Frontal cortex (tissue), 4 donors: ENCODE data around the gene PABPC1L. TPM values are rescaled to one million over a fixed set of nuclear protein-coding genes. Genes with fewer than 3 reads are reported as not detected.
"Not testable (repeated sequence)": the region's sequence is repeated elsewhere in the genome, so short reads cannot be mapped to it uniquely, and the experiment has no call there.

Experiments used
- DNase-seq, 2 donors: peaks; one replicate each; pipeline ENCODE4 v3.0.0; 2012; ENCODE audit warnings: low spot score in 2 of 2
- FAIRE-seq: peaks from 2 replicates; lab custom pipeline; 2012; peaks lifted over from hg19 to GRCh38; lab: Jason Lieb, UNC
- total RNA-seq: library from RNA; depleted of rRNA; stranded (reverse); fragments of >200 nt; gene quantifications from one replicate; pipeline ENCODE4 v1.2.3, GENCODE V29; 2014
- donor health status: control.
- donor health status: control.
- donor health status: control.

The PABPC1L gene
- total RNA-seq = 2.4 TPM

DNA sequence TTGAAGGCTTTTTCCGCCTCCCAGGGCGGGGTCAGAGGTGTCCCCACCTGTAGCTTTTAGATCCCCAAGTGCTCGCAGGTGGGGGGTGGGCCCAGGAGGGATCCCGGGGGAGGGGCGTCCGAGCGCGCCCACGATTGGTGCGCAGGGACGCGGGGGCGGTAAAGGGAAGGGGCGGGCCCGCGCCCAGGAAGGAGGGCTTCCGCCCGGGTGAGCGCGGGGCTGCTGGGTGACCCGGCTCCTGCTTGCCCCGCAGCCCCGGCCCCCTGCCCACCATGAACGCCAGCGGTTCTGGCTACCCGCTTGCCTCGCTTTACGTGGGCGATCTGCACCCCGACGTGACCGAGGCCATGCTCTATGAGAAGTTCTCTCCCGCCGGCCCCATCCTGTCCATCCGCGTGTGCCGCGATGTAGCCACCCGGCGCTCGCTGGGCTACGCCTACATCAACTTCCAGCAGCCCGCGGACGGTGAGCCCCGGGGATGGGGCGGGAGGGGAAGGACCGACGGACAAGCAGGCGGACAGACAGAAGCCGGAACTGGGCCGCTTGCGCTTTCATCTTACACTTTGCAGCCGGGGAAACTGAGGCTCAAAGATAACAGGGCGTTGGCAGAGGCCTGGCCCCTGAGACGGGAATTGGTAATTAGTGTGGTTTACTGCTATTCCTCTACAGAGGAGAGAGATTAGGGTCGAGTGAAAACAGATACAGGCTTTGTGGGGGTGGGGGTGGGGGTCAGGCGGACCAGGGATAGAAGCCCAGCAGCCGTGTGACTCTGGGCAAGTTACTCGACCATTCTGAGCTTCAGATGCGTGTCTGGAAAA lies at the start of gene PABPC1L:
Gene PABPC1L, plus strand, starts transcription at position 189 of the 818 bp plus-strand sequence. Its CDS starts 84 bp downstream, at position 273.
- peak; percentile 53 to 77 for DNase-seq

GRCh38 chr20:44861531-44862006 lies 48.3 kb upstream of the PABPC1L start:
- DNase-seq = peak in 1 of 2 donors; percentile 22
- FAIRE-seq = no peak

More for the DNA sequence above, at the start of gene PABPC1L:
- no peak for FAIRE-seq

GRCh38 chr20:44862286-44862685 lies 47.6 kb upstream of the PABPC1L start:
- DNase-seq (no peak), FAIRE-seq (no peak)

DNA sequence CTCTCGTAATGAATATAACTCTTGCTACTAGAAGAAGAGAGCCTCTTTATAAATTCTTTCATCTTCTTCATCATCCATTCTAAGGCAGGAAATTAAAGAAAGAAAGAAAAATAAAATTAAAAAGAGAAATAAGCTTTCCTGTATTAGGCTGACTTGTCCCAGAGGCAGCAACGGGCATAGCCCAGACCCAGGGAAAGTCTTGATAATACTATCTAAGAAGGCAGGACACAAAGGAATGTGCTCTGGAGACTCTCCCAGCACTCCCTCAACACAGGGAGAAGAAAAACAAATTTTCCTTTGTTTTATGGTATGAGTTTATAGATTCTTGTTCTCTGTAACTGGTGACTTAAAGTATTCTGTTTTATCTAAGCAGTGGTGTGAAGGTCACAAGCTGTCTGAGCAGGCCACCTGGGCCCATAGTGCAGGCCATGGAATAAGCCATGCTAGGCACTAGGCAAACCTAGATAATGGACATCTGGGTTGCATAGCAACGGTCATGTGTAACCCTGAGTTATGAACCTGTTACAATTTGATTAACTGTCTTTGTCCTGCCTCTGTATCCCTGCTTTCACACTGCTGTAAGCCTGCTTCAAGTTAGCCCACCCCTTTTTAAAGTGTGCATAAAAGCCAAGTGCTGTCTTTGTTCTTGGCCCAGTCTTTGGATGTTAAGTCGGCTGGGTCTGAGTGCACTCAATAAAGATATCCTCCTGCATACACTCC lies 46.3 kb upstream of the PABPC1L start:
- FAIRE-seq, DNase-seq: not testable (repeated sequence)

DNA sequence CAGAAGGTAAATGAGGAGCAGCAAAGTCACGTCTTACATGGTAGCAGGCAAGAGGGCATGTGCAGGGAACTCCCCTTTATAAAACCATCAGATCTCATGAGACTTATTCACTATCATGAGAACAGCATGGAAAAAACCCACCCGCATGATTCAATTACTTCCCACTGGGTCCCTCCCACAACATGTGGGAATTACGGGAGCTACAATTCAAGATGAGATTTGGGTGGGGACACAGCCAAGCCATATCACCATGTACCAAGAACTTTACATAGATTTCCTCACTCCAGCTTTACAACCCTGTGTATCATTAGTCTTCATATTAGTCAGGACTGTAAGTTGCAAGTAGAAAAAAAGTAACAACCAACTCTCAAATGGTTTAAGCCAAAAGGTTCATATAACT lies 45.4 kb upstream of the PABPC1L start:
- DNase-seq, FAIRE-seq: not testable (repeated sequence)

DNA sequence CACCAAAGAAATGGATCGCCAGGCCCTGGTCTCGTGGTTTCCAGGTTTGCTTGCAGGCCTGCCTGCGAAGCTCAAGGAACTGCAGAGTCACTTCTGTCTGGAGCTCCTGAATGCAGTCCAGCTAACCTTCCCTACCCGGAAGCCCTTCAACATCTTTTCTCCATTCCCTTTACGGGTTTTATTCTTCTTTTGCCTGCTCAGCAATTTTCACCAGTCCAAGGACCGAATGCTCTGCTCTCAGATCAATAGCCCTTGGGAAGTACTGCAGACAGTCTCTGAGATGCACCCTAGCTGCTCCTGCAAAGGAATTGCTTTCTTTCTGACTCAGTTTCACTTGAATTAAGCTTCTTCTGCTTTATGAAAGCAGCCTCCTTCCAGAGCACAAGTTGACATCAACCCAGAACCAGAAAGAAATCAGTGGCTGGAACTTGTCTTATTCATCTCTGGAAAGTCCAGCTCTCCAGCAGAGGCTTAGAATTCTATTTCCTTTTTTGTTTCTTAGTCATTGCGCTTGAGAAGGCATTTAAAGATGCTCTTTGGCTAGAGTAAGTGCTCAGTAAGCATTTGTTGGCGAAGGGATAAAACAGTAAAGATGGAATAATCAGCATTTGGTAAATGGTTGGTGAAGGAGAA lies 43.0 kb upstream of the PABPC1L start:
- FAIRE-seq (no peak), DNase-seq (no peak)

DNA sequence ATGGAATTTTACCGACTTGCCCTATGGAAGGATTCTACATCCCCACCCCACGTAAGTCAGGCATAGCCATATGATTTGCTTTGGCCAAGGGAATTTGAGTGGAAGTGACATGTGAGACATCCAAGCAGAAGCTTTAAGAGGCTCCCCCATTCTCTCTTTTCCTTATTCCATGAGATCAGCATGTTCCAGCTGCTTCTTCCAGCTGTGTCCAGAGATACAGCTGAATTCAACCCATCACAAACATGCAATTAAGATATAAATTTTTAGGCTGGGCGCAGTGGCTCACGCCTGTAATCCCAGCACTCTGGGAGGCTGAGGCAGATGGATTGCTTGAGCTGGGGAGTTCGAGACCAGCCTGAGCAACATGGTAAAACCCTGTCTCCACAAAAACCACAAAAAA lies 40.4 kb upstream of the PABPC1L start:
- FAIRE-seq (no peak), DNase-seq (no peak)

DNA sequence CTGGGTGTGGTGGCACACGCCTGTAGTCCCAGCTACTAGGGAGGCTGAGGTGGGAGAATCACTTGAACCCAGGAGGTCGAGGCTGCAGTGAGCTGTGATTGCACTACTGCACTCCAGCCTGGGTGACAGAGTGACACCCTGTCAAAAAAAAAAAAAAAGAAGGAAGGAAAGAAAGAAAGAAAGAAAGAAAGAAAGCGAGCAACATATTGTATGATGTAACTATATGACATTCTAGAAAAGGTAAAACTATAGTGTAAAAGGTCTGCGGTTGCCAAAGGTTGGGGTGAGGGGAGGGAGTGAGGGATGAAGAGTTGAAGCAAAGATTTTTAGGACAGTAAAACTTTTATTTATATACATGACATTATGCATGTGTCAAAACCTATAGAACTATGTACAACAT lies 27.5 kb upstream of the PABPC1L start:
- not testable (repeated sequence) for FAIRE-seq, DNase-seq

DNA sequence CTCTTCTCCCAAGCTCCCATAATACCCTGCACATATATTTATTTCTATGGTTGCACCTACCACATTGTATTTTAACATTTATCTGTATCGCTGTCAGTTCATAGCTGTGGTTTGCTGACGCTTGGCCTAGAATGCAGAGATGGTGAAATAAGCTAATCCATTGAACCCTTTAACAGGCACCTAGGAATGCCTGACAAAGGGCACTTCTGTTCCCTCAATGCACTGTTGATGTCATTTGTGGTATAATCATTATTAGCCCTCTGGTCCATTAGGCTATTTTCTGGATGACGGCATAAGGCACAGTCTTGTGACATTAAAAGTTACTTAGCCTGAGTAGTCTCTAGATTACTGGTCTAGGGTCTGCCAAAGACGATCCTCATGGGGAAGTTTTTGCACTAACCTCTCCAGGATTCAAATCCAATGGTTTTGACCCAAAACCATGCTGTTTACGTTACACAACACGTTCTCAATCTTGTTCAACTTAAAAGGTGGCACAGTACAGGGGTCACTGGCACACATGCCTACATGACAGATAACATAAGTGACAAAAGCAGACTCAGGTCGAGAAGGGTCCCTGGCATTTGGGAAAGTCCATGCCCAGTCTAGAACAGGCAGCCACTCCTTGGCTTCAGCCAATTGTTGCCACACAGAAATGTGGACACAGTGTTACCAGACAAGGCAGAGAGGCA lies 26.5 kb upstream of the PABPC1L start:
- DNase-seq = no peak
- FAIRE-seq = no peak

GRCh38 chr20:44884907-44885391 lies 24.9 kb upstream of the PABPC1L start:
- FAIRE-seq = no peak
- no peak for DNase-seq

- FAIRE-seq (no peak), DNase-seq (peak; percentile 97)
Measured at GRCh38 chr20:44885392-44886265, 24.2 kb upstream of the PABPC1L start, which contains the start of gene YWHAB. YWHAB (plus strand) TSS chr20:44885705; CDS start chr20:44901534, 15,829 bp downstream.

DNA sequence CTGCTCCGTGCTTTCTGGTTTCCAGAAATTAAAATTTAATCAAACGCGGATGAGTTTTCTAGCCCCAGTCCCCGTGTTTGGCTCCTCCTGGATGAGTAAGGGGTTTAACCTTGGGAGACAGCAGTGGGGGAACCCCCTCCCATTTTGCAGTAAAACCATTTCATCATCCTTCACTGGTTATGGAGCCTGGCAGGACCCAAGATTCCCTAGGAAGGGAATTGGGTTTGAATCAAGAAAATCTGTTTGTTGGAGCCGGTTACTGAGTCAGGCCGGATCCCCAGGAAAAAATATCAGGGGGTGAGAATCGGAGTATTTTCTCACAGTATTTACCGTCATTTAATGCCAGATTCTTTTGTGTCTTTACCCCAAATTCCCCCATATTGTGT lies 23.6 kb upstream of the PABPC1L start:
- no peak for DNase-seq
- FAIRE-seq = no peak

- DNase-seq = no peak
Measured at GRCh38 chr20:44886828-44887227, 23.0 kb upstream of the PABPC1L start.

GRCh38 chr20:44887466-44887865 lies 22.4 kb upstream of the PABPC1L start:
- FAIRE-seq = no peak
- no peak for DNase-seq

More at GRCh38 chr20:44886828-44887227, 23.0 kb upstream of the PABPC1L start:
- no peak for FAIRE-seq

GRCh38 chr20:44888226-44889103 lies 21.4 kb upstream of the PABPC1L start:
- DNase-seq (no peak), FAIRE-seq (no peak)

DNA sequence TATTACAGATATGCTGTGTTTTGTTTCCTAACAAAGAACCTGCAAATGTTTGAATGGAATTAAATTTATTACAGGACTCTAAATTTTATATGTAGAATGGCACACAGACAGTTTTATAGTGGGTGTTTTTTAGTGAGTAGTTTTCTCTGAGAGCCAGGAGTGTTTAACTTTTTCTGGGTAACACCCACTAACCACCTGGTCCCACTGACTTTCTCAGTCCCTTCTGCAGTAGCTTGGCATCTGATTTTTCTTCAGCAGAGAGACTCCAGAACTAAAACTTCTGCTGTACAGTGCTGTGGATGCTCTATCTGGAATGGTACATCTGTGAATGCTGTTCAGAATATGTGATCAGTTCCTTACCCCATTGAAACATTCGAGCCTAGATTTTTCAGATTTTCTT lies 18.0 kb upstream of the PABPC1L start:
- DNase-seq (no peak), FAIRE-seq (no peak)

- FAIRE-seq = no peak
- no peak for DNase-seq
Measured at GRCh38 chr20:44894959-44895358, 14.9 kb upstream of the PABPC1L start.

DNA sequence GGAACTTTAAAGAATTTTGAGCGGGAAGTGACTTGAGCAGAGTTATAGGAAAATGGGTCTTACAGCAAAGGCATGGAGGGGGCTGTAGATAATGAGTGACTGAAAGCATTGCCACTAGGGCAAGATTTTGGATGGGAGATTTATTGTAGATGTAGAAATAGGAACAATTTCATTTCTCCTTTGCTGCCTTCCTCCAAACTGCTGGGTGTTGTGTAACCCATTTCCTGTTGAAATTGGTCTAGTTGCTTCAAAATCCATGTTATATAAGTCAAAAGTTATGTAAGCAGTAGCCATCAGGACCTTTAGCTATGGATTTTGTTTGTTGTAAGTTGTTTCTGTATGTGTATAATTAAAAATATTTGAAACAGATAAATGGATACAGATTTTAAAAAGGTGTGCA lies 13.3 kb upstream of the PABPC1L start:
- DNase-seq = no peak
- FAIRE-seq = no peak
